SK-N-SH treated with all-trans-retinoic acid at 6 μM for 48 hours (cell line): ENCODE data around the gene ERGIC1.

Source experiments
- ARNTL ChIP-seq: fragments of 450-650 bp; formaldehyde crosslinking; IDR thresholded peaks from 2 replicates; pipeline ENCODE4 v1.5.0; 2020; ENCODE audit warnings: low read depth, mild to moderate bottlenecking, moderate library complexity, borderline replicate concordance
- CREB5 ChIP-seq: fragments of 250-450 bp; sonication (Bioruptor Pico); IDR thresholded peaks from 2 replicates; pipeline ENCODE4 v1.5.1; 2020; ENCODE audit warnings: low read depth, mild to moderate bottlenecking, moderate library complexity
- OSR1 ChIP-seq: fragments of 250-450 bp; sonication (Bioruptor Pico); IDR thresholded peaks from 2 replicates; pipeline ENCODE4 v1.8.0; 2022; ENCODE audit warnings: moderate library complexity, mild to moderate bottlenecking, inconsistent platforms
- PATZ1 ChIP-seq: fragments of 250-450 bp; sonication (Bioruptor Pico); IDR thresholded peaks from 2 replicates; pipeline ENCODE4 v1.8.0; 2020; ENCODE audit warnings: mild to moderate bottlenecking, moderate library complexity, borderline replicate concordance
- PPARA ChIP-seq: fragments of 250-450 bp; sonication (Bioruptor Pico); IDR thresholded peaks from 2 replicates; pipeline ENCODE4 v1.5.0; 2020; ENCODE audit warnings: mild to moderate bottlenecking, borderline replicate concordance
- RARB ChIP-seq: fragments of 250-450 bp; sonication (Bioruptor Pico); IDR thresholded peaks from 2 replicates; pipeline ENCODE4 v1.8.0; 2021; ENCODE audit warnings: mild to moderate bottlenecking, moderate library complexity
- ZFP3 ChIP-seq: fragments of 250-450 bp; sonication (Bioruptor Pico); IDR thresholded peaks from 2 replicates; pipeline ENCODE4 v1.5.0; 2020; ENCODE audit warnings: mild to moderate bottlenecking, moderate library complexity
- ZFP30 ChIP-seq: fragments of 450-650 bp; formaldehyde crosslinking; IDR thresholded peaks from 2 replicates; pipeline ENCODE4 v1.5.0; 2022; ENCODE audit warnings: mild to moderate bottlenecking, moderate library complexity

- TF ChIP-seq ZFP30 (CRISPR knock-in tag) (no peak), ZFP3 (CRISPR knock-in tag) (no peak), OSR1 (CRISPR knock-in tag) (no peak), CREB5 (no peak), ARNTL (CRISPR knock-in tag) (no peak), RARB (CRISPR knock-in tag) (no peak), PATZ1 (CRISPR knock-in tag) (no peak), PPARA (CRISPR knock-in tag) (no peak)
Measured at GRCh38 chr5:172950176-172950965, 116.3 kb downstream of the ERGIC1 start.
